Activated CD4-positive, alpha-beta T cell treated with anti-CD3 and anti-CD28 coated beads, Interleukin-2, amount 50 U/mL, for 4 hours (primary cell): Measurements from ENCODE around the gene CFAP54.
"Not testable (repeated sequence)": the region's sequence is repeated elsewhere in the genome, so short reads cannot be mapped to it uniquely, and the experiment has no call there.

ENCODE experiments used
- DNase-seq, 2 experiments: peaks; one replicate each; pipeline ENCODE4 v3.0.0-alpha.2; 2020

Gene CFAP54

GRCh38 chr12:96514328-96514727 lies 25.0 kb downstream of the CFAP54 start:
- DNase-seq, result no peak

- DNase-seq, result peak; percentile 86 to 88
These were observed 27.4 kb downstream of the CFAP54 start for GRCh38 chr12:96516472-96517430.

GRCh38 chr12:96520767-96521166 lies 31.4 kb downstream of the CFAP54 start:
- DNase-seq, result no peak

- no peak for DNase-seq
These were observed 32.7 kb downstream of the CFAP54 start for GRCh38 chr12:96521895-96522682.

GRCh38 chr12:96522690-96523089 lies 33.3 kb downstream of the CFAP54 start:
- DNase-seq, result no peak

GRCh38 chr12:96526110-96526509 lies 36.7 kb downstream of the CFAP54 start:
- no peak for DNase-seq

GRCh38 chr12:96529912-96530311 lies 40.5 kb downstream of the CFAP54 start:
- DNase-seq, result no peak

- DNase-seq, result no peak
These were observed 45.0 kb downstream of the CFAP54 start for GRCh38 chr12:96534339-96534738.

- DNase-seq, result no peak
These were observed 59.0 kb downstream of the CFAP54 start for GRCh38 chr12:96548384-96548783.

GRCh38 chr12:96549341-96549740 lies 60.0 kb downstream of the CFAP54 start:
- no peak for DNase-seq

GRCh38 chr12:96570579-96570978 lies 81.2 kb downstream of the CFAP54 start:
- DNase-seq, result no peak

- DNase-seq, result no peak
These were observed 81.9 kb downstream of the CFAP54 start for GRCh38 chr12:96571101-96571862.

- no peak for DNase-seq
These were observed 89.2 kb downstream of the CFAP54 start for GRCh38 chr12:96578526-96579125.

GRCh38 chr12:96585977-96586376 lies 96.6 kb downstream of the CFAP54 start:
- DNase-seq, result no peak

GRCh38 chr12:96587691-96588090 lies 98.3 kb downstream of the CFAP54 start:
- no peak for DNase-seq

- no peak for DNase-seq
These were observed 101.6 kb downstream of the CFAP54 start for GRCh38 chr12:96590970-96591369.

GRCh38 chr12:96604374-96604773 lies 115.0 kb downstream of the CFAP54 start:
- DNase-seq, result not testable (repeated sequence)

GRCh38 chr12:96605684-96606083 lies 116.3 kb downstream of the CFAP54 start:
- no peak for DNase-seq

GRCh38 chr12:96606134-96606533 lies 116.8 kb downstream of the CFAP54 start:
- no peak for DNase-seq

GRCh38 chr12:96606644-96607043 lies 117.3 kb downstream of the CFAP54 start:
- DNase-seq, result no peak

GRCh38 chr12:96617178-96617577 lies 127.8 kb downstream of the CFAP54 start:
- DNase-seq, result no peak

GRCh38 chr12:96623155-96623554 lies 133.8 kb downstream of the CFAP54 start:
- DNase-seq, result no peak
